ENCODE data around the gene MYT1. TPM values are rescaled to one million over a fixed set of nuclear protein-coding genes. Genes with fewer than 3 reads are reported as not detected.
"Not testable (repeated sequence)": the region's sequence is repeated elsewhere in the genome, so short reads cannot be mapped to it uniquely, and the experiment has no call there.

MYT1 gene
- total RNA-seq (2014; rRNA removed; shearing (Covaris generic)): not detected in 2 replicates

- DNase-seq (ENCODE audit: low read depth): no peak
Observed at GRCh38 chr20:64164123-64164836, at the start of gene MYT1. Gene MYT1 (plus strand): TSS chr20:64164452. CDS start chr20:64198862, 34,410 bp downstream.

GRCh38 chr20:64115171-64115911 lies 48.9 kb upstream of the MYT1 start:
- DNase-seq (ENCODE audit: low read depth): no peak

GRCh38 chr20:64116016-64116415 lies 48.2 kb upstream of the MYT1 start:
- no peak for DNase-seq (ENCODE audit: low read depth)

- no peak for DNase-seq (ENCODE audit: low read depth)
Observed at GRCh38 chr20:64116541-64117431, 47.5 kb upstream of the MYT1 start.

- not testable (repeated sequence) for DNase-seq (ENCODE audit: low read depth)
Observed at GRCh38 chr20:64117432-64117777, 46.8 kb upstream of the MYT1 start.

- peak; percentile 18 for DNase-seq (ENCODE audit: low read depth)
Observed at GRCh38 chr20:64119301-64119680, 45.0 kb upstream of the MYT1 start.

- DNase-seq (ENCODE audit: low read depth): no peak
Observed at GRCh38 chr20:64119681-64120341, 44.4 kb upstream of the MYT1 start.

GRCh38 chr20:64121586-64121985 lies 42.7 kb upstream of the MYT1 start:
- no peak for DNase-seq (ENCODE audit: low read depth)

- not testable (repeated sequence) for DNase-seq (ENCODE audit: low read depth)
Observed at GRCh38 chr20:64122927-64123326, 41.3 kb upstream of the MYT1 start.

- not testable (repeated sequence) for DNase-seq (ENCODE audit: low read depth)
Observed at GRCh38 chr20:64123517-64123916, 40.7 kb upstream of the MYT1 start.

- DNase-seq (ENCODE audit: low read depth): no peak
Observed at GRCh38 chr20:64129146-64129782, 35.0 kb upstream of the MYT1 start.

GRCh38 chr20:64130271-64130670 lies 34.0 kb upstream of the MYT1 start:
- no peak for DNase-seq (ENCODE audit: low read depth)

- no peak for DNase-seq (ENCODE audit: low read depth)
Observed at GRCh38 chr20:64130876-64131275, 33.4 kb upstream of the MYT1 start.

GRCh38 chr20:64131406-64131805 lies 32.8 kb upstream of the MYT1 start:
- DNase-seq (ENCODE audit: low read depth): peak; percentile 73

GRCh38 chr20:64133951-64134407 lies 30.3 kb upstream of the MYT1 start:
- DNase-seq (ENCODE audit: low read depth): no peak

- DNase-seq (ENCODE audit: low read depth): not testable (repeated sequence)
Observed at GRCh38 chr20:64134744-64135143, 29.5 kb upstream of the MYT1 start.

- no peak for DNase-seq (ENCODE audit: low read depth)
Observed at GRCh38 chr20:64136004-64136710, 28.1 kb upstream of the MYT1 start.

GRCh38 chr20:64137598-64138031 lies 26.6 kb upstream of the MYT1 start:
- DNase-seq (ENCODE audit: low read depth): no peak

GRCh38 chr20:64138276-64138815 lies 25.9 kb upstream of the MYT1 start:
- no peak for DNase-seq (ENCODE audit: low read depth)
